ENCODE results near the gene ESR1.

The ESR1 gene

DNA sequence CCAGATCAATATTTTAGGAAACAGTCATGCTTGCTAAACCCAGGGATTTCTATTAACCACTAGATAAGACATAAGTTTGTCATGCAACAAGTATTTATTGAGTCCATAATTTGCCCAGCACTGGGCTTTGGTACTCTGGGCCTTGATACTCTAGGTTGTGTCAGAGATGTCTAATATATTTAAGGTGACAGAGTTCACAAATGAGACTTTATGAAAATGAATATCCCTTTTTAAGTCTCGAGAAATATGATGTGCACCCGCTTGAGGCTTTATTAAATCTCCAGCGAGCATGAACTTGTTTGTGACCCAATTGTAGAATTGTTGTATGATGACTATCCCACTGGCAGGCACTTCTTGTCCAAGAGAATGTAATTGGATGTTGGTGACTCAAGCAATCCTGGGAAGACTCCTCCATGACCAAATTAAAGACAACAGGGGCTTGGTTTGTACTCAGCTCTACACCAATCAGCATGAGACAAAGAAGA is 109.2 kb downstream of the ESR1 start:
- TF ChIP-seq PATZ1 (CRISPR knock-in tag; IDR thresholded peaks at IDR 0.05; ENCODE audit: borderline replicate concordance) (no peak), ZNF8 (CRISPR knock-in tag; IDR thresholded peaks at IDR 0.05) (no peak), CREB5 (CRISPR knock-in tag; IDR thresholded peaks at IDR 0.05; ENCODE audit: low read depth) (no peak), CSRNP3 (CRISPR knock-in tag; IDR thresholded peaks at IDR 0.05) (no peak), PPARA (CRISPR knock-in tag; IDR thresholded peaks at IDR 0.05; ENCODE audit: borderline replicate concordance) (no peak), TOX (CRISPR knock-in tag; IDR thresholded peaks at IDR 0.05; ENCODE audit: borderline replicate concordance) (no peak), SNAI2 (CRISPR knock-in tag; IDR thresholded peaks at IDR 0.05) (no peak), RARB (CRISPR knock-in tag; IDR thresholded peaks at IDR 0.05) (no peak), ZFP3 (CRISPR knock-in tag; IDR thresholded peaks at IDR 0.05) (no peak), ZFP30 (CRISPR knock-in tag; IDR thresholded peaks at IDR 0.05) (no peak), GLIS3 (CRISPR knock-in tag; IDR thresholded peaks at IDR 0.05) (no peak), ZC3H10 (CRISPR knock-in tag; IDR thresholded peaks at IDR 0.05) (no peak), ISL1 (CRISPR knock-in tag; IDR thresholded peaks at IDR 0.05) (no peak), ZNF565 (CRISPR knock-in tag; conservative IDR thresholded peaks at IDR 0.05; ENCODE audit: low read depth) (no peak), ZNF70 (CRISPR knock-in tag; IDR thresholded peaks at IDR 0.05) (no peak), TCF4 (CRISPR knock-in tag; IDR thresholded peaks at IDR 0.05; ENCODE audit: borderline replicate concordance) (no peak), BACH2 (CRISPR knock-in tag; IDR thresholded peaks at IDR 0.05; ENCODE audit: borderline replicate concordance) (no peak), ESRRG (CRISPR knock-in tag; IDR thresholded peaks at IDR 0.05) (no peak)
- TF ChIP-seq, protein P1, sequence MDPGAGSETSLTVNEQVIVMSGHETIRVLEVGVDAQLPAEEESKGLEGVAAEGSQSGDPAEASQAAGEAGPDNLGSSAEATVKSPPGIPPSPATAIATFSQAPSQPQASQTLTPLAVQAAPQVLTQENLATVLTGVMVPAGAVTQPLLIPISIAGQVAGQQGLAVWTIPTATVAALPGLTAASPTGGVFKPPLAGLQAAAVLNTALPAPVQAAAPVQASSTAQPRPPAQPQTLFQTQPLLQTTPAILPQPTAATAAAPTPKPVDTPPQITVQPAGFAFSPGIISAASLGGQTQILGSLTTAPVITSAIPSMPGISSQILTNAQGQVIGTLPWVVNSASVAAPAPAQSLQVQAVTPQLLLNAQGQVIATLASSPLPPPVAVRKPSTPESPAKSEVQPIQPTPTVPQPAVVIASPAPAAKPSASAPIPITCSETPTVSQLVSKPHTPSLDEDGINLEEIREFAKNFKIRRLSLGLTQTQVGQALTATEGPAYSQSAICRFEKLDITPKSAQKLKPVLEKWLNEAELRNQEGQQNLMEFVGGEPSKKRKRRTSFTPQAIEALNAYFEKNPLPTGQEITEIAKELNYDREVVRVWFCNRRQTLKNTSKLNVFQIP (CRISPR knock-in tag; IDR thresholded peaks at IDR 0.05; ENCODE audit: borderline replicate concordance, low read depth) = no peak
- TF ChIP-seq, protein P2, sequence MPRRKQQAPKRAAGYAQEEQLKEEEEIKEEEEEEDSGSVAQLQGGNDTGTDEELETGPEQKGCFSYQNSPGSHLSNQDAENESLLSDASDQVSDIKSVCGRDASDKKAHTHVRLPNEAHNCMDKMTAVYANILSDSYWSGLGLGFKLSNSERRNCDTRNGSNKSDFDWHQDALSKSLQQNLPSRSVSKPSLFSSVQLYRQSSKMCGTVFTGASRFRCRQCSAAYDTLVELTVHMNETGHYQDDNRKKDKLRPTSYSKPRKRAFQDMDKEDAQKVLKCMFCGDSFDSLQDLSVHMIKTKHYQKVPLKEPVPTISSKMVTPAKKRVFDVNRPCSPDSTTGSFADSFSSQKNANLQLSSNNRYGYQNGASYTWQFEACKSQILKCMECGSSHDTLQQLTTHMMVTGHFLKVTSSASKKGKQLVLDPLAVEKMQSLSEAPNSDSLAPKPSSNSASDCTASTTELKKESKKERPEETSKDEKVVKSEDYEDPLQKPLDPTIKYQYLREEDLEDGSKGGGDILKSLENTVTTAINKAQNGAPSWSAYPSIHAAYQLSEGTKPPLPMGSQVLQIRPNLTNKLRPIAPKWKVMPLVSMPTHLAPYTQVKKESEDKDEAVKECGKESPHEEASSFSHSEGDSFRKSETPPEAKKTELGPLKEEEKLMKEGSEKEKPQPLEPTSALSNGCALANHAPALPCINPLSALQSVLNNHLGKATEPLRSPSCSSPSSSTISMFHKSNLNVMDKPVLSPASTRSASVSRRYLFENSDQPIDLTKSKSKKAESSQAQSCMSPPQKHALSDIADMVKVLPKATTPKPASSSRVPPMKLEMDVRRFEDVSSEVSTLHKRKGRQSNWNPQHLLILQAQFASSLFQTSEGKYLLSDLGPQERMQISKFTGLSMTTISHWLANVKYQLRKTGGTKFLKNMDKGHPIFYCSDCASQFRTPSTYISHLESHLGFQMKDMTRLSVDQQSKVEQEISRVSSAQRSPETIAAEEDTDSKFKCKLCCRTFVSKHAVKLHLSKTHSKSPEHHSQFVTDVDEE (CRISPR knock-in tag; IDR thresholded peaks at IDR 0.05) = no peak
- ATAC-seq = no peak

GRCh38 chr6:151917531-151918329 is 110.2 kb downstream of the ESR1 start:
- no peak for TF ChIP-seq CREB5 (CRISPR knock-in tag; IDR thresholded peaks at IDR 0.05; ENCODE audit: low read depth)
- no peak for TF ChIP-seq BACH2 (CRISPR knock-in tag; IDR thresholded peaks at IDR 0.05; ENCODE audit: borderline replicate concordance)
- TF ChIP-seq ZC3H10 (CRISPR knock-in tag; IDR thresholded peaks at IDR 0.05) = no peak
- no peak for TF ChIP-seq TOX (CRISPR knock-in tag; IDR thresholded peaks at IDR 0.05; ENCODE audit: borderline replicate concordance)
- no peak for TF ChIP-seq CSDC2 (CRISPR knock-in tag; IDR thresholded peaks at IDR 0.05)
- TF ChIP-seq ZNF8 (CRISPR knock-in tag; IDR thresholded peaks at IDR 0.05) = no peak
- no peak for TF ChIP-seq ZNF70 (CRISPR knock-in tag; IDR thresholded peaks at IDR 0.05)
- no peak for ATAC-seq
